A673 (cell line): ENCODE measurements around the gene OR4N5. TPM values are rescaled to one million over a fixed set of nuclear protein-coding genes. Genes with fewer than 3 reads are reported as not detected.

Source experiments
- BruUV-seq: library from RNA; stranded (reverse); fragments of 400-500 nt; replicated peaks from 2 replicates; lab custom pipeline; 2021; lab: Mats Ljungman, UMichigan
- CTCF ChIA-PET: fragments of 300-600 bp; sonication (Branson Sonifier 250); formaldehyde crosslinking; loops from one replicate; lab custom pipeline; 2022; ENCODE audit warnings: antibody characterized with exemption; lab: Charles Lee
- POLR2A ChIA-PET: fragments of 300-600 bp; sonication (Branson Sonifier 250); formaldehyde crosslinking; loops from one replicate; lab custom pipeline; 2022; ENCODE audit warnings: antibody characterized with exemption; ENCODE audit not compliant: low non-redundant PET; lab: Charles Lee
- DNase-seq: peaks from one replicate; pipeline ENCODE4 v3.0.0-alpha.2; 2015; ENCODE audit warnings: low spot score
- H3K27ac ChIP-seq: fragments of 200-600 bp; sonication (generic); 2 replicates; pipeline ENCODE4 v1.5.1; 2016; ENCODE audit warnings: mixed run types, low read depth, mild to moderate bottlenecking, mixed read lengths, antibody characterized with exemption, low read length; ENCODE audit not compliant: poor library complexity, severe bottlenecking
- H3K27me3 ChIP-seq: fragments of 200-600 bp; sonication (generic); replicated peaks from 2 replicates; pipeline ENCODE4 v1.6.1; 2017; ENCODE audit warnings: mixed run types, low read depth, mild to moderate bottlenecking, mixed read lengths, antibody characterized with exemption, low read length; ENCODE audit not compliant: insufficient read depth, poor library complexity
- H3K36me3 ChIP-seq: fragments of 200-600 bp; sonication (generic); 2 replicates; pipeline ENCODE4 v1.6.1; 2016; ENCODE audit warnings: mixed run types, mild to moderate bottlenecking, mixed read lengths, antibody characterized with exemption, low read length; ENCODE audit not compliant: insufficient read depth, poor library complexity, severe bottlenecking
- H3K4me1 ChIP-seq: fragments of 200-600 bp; sonication (generic); 2 replicates; pipeline ENCODE4 v1.6.1; 2017; ENCODE audit warnings: mixed run types, mild to moderate bottlenecking, mixed read lengths, antibody characterized with exemption, low read length; ENCODE audit not compliant: insufficient read depth, poor library complexity, severe bottlenecking
- H3K4me3 ChIP-seq: fragments of 200-600 bp; sonication (generic); 2 replicates; pipeline ENCODE4 v1.5.1; 2016; ENCODE audit warnings: low read depth, mixed run types, mild to moderate bottlenecking, mixed read lengths, low read length; ENCODE audit not compliant: poor library complexity, severe bottlenecking
- H3K9me3 ChIP-seq: fragments of 200-600 bp; sonication (generic); 2 replicates; pipeline ENCODE4 v1.6.1; 2016; ENCODE audit warnings: mixed run types, low read depth, mild to moderate bottlenecking, mixed read lengths, antibody characterized with exemption, low read length; ENCODE audit not compliant: poor library complexity, severe bottlenecking
- EZH2 ChIP-seq: fragments of 200-600 bp; sonication (generic); IDR thresholded peaks from 2 replicates; pipeline ENCODE4 v1.6.1; 2017; ENCODE audit warnings: borderline replicate concordance, low read depth, mild to moderate bottlenecking, mixed read lengths, antibody characterized with exemption, low read length; ENCODE audit not compliant: poor library complexity, severe bottlenecking
- intact Hi-C: fragments of 100-400 bp; cut with micrococcal nuclease; formaldehyde crosslinking; loops from one replicate; pipeline ENCODE4 v1.10.0; 2022; ENCODE audit not compliant: unreplicated experiment
- total RNA-seq: library from RNA; stranded (reverse); gene quantifications from 2 replicates; pipeline ENCODE4 v1.2.3, GENCODE V29; 2021
- TF ChIP-seq, protein P1 (sequence below): fragments of 300-800, 200-600 bp; sonication (generic); conservative IDR thresholded peaks from 2 replicates; pipeline ENCODE4 v1.5.1; 2017; ENCODE audit warnings: low read depth, mild to moderate bottlenecking, antibody characterized with exemption, low read length, moderate library complexity, mixed read lengths

OR4N5 gene
- total RNA-seq, 1 experiment from 2014 or later, result not detected

DNA sequence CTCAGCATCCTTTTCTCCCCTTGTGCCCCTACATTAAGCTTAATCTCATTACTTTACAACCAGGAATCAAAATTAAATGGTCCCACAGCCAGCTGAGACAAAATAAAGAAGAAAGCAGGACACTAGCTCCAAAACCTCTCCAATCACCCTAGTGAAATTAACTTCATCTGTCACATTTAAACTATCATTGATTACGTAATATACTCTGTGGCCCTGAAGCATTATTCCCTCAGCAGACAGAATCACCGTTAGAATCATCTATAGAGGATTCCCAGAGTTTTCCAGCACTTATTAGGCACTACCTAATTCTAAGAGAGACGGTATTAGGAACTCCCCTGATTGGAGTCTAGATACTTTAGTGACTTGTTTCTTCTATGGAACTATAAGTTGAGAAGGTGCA, 28.2 kb upstream of the OR4N5 start, which contains the start of gene OR4K17:
Gene OR4K17 (plus strand): TSS at position 302 of the 400 bp plus-strand sequence. CDS start 6,761 bp downstream, outside the sequence.
- POLR2A ChIA-PET, result no interaction called here
- H3K9me3 ChIP-seq, result no peaks in the 10 kb centered on the region
- no peak within 1 kb of the TSS for H3K27ac ChIP-seq
- no peak within 1 kb of the TSS for H3K4me3 ChIP-seq
- no peaks in the 10 kb centered on the region for H3K4me1 ChIP-seq
- no peaks in the 10 kb centered on the region for H3K27me3 ChIP-seq
- no peaks in the 10 kb centered on the region for H3K36me3 ChIP-seq
- CTCF ChIA-PET, result no interaction called here
- no TSS peak for BruUV-seq
- intact Hi-C loops, result no loop called here
- DNase-seq, result no peak
- TF ChIP-seq EZH2, result no peak
- TF ChIP-seq, protein P1, sequence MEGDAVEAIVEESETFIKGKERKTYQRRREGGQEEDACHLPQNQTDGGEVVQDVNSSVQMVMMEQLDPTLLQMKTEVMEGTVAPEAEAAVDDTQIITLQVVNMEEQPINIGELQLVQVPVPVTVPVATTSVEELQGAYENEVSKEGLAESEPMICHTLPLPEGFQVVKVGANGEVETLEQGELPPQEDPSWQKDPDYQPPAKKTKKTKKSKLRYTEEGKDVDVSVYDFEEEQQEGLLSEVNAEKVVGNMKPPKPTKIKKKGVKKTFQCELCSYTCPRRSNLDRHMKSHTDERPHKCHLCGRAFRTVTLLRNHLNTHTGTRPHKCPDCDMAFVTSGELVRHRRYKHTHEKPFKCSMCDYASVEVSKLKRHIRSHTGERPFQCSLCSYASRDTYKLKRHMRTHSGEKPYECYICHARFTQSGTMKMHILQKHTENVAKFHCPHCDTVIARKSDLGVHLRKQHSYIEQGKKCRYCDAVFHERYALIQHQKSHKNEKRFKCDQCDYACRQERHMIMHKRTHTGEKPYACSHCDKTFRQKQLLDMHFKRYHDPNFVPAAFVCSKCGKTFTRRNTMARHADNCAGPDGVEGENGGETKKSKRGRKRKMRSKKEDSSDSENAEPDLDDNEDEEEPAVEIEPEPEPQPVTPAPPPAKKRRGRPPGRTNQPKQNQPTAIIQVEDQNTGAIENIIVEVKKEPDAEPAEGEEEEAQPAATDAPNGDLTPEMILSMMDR, result no peak

DNA sequence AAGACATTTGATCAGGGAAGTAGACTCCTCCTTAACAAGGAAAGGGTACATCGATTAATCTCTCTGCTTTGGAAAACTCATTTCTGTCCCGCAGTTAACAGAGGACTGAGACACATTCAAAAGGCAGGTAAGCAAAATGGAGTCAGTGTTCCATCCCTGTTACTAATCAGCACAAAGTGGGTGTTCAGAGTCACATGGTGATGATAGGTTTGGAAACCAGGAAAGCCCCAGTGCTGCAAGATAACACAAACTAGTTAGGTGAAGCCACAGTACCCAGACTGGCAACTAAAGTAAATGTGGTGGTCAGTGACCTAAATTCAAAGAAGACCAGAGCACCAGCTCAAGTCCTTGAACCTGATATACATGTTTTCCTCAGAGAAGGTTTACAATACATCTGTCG, 26.3 kb upstream of the OR4N5 start:
- Histone ChIP-seq H3K9me3 (no peaks in the 10 kb centered on the region), H3K4me3 (no peak overlapping the region), H3K4me1 (no peaks in the 10 kb centered on the region), H3K27me3 (no peaks in the 10 kb centered on the region), H3K36me3 (no peaks in the 10 kb centered on the region), H3K27ac (no peak overlapping the region)
- TF ChIP-seq, protein P1, result no peak
- no peak for TF ChIP-seq EZH2
- CTCF ChIA-PET, result no interaction called here
- intact Hi-C loops, result no loop called here
- POLR2A ChIA-PET, result no interaction called here
- no peak for DNase-seq
- BruUV-seq, result no TSS peak

DNA sequence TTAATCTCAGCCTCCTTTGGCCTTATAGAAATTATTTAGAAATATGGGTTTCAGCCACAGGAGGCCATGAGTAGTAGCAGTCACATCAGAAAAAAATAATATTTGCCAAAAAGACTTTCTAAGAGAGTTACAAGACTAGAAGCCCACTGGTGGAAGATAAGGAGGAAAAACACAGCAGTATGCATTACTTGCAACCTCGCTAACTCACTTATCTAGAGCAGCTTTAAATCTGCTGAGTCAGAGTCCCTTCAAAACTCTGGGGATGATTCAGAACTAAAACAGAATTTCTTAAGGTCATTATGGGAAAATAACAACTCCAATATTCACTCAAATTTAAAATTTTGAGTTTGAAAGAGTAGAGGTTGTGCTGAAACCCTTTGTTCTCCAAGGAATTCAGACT, 21.9 kb upstream of the OR4N5 start:
- no peak for DNase-seq
- TF ChIP-seq, protein P1, result no peak
- no peak for TF ChIP-seq EZH2
- CTCF ChIA-PET, result no interaction called here
- intact Hi-C loops, result no loop called here
- Histone ChIP-seq H3K4me3 (no peak overlapping the region), H3K4me1 (no peaks in the 10 kb centered on the region), H3K27me3 (no peaks in the 10 kb centered on the region), H3K36me3 (no peaks in the 10 kb centered on the region), H3K9me3 (peaks cover 16% of the 10 kb centered on the region), H3K27ac (no peak overlapping the region)
- POLR2A ChIA-PET, result no interaction called here
- no TSS peak for BruUV-seq
